Stimulated activated CD8-positive, alpha-beta memory T cell treated with anti-CD3 and anti-CD28 coated beads, Interleukin-7, amount 100 ng/mL, for 24 hours (primary cell): ENCODE results near the gene RAD51AP1.

Source experiments
- DNase-seq: peaks from one replicate; pipeline ENCODE4 v3.0.0-alpha.2; 2020; ENCODE audit warnings: low read depth

Gene RAD51AP1

GRCh38 chr12:4552191-4552590 lies 13.5 kb downstream of the RAD51AP1 start:
- no peak for DNase-seq

- no peak for DNase-seq
These were observed 15.3 kb downstream of the RAD51AP1 start for GRCh38 chr12:4553943-4554342.

GRCh38 chr12:4555804-4556203 lies 17.1 kb downstream of the RAD51AP1 start:
- DNase-seq: no peak

- DNase-seq: no peak
These were observed 18.2 kb downstream of the RAD51AP1 start for GRCh38 chr12:4556735-4557530.

- no peak for DNase-seq
These were observed 18.9 kb downstream of the RAD51AP1 start for GRCh38 chr12:4557586-4557985.

GRCh38 chr12:4558171-4558570 lies 19.5 kb downstream of the RAD51AP1 start:
- DNase-seq: no peak

GRCh38 chr12:4562034-4562657 lies 23.5 kb downstream of the RAD51AP1 start, which contains the start of gene DYRK4:
Gene DYRK4, plus strand, starts transcription at chr12:4562208. Its CDS starts 38 bp downstream, at chr12:4562246.
- DNase-seq: no peak

- no peak for DNase-seq
These were observed 24.6 kb downstream of the RAD51AP1 start for GRCh38 chr12:4563336-4563735.

GRCh38 chr12:4564818-4565217 lies 26.1 kb downstream of the RAD51AP1 start:
- DNase-seq: no peak

GRCh38 chr12:4566474-4566873 lies 27.8 kb downstream of the RAD51AP1 start:
- no peak for DNase-seq

- DNase-seq: no peak
These were observed 28.6 kb downstream of the RAD51AP1 start for GRCh38 chr12:4567073-4567881.

- no peak for DNase-seq
These were observed 30.6 kb downstream of the RAD51AP1 start for GRCh38 chr12:4569261-4569660.

- DNase-seq: no peak
These were observed 34.0 kb downstream of the RAD51AP1 start for GRCh38 chr12:4572680-4573079.

- no peak for DNase-seq
These were observed 40.8 kb downstream of the RAD51AP1 start for GRCh38 chr12:4579305-4580102.

- DNase-seq: no peak
These were observed 41.6 kb downstream of the RAD51AP1 start for GRCh38 chr12:4580281-4580688.

- no peak for DNase-seq
These were observed 45.6 kb downstream of the RAD51AP1 start for GRCh38 chr12:4584281-4584680.

- no peak for DNase-seq
These were observed 46.2 kb downstream of the RAD51AP1 start for GRCh38 chr12:4584896-4585295.

- DNase-seq: no peak
These were observed 47.8 kb downstream of the RAD51AP1 start for GRCh38 chr12:4586500-4586899.

- DNase-seq: no peak
These were observed 48.4 kb downstream of the RAD51AP1 start for GRCh38 chr12:4587108-4587507.

- DNase-seq: no peak
These were observed 50.2 kb downstream of the RAD51AP1 start for GRCh38 chr12:4588916-4589315.

GRCh38 chr12:4589941-4590340 lies 51.3 kb downstream of the RAD51AP1 start:
- DNase-seq: no peak

- no peak for DNase-seq
These were observed 52.5 kb downstream of the RAD51AP1 start for GRCh38 chr12:4591180-4591687.
